GM10266 (cell line): ENCODE measurements around the gene IL27RA.

Experiments
- DNase-seq: peaks from one replicate; pipeline ENCODE4 v3.0.0; 2012; ENCODE audit errors: extremely low spot score
- TF ChIP-seq, protein P1 (sequence below): IDR thresholded peaks from 2 replicates; pipeline ENCODE4 v1.5.1; 2012; ENCODE audit warnings: mild to moderate bottlenecking, low read depth; ENCODE audit not compliant: control insufficient read depth, insufficient read depth; ENCODE audit errors: missing control alignments

IL27RA gene

GRCh38 chr19:14000691-14001375 is 30.7 kb upstream of the IL27RA start:
- TF ChIP-seq, protein P1, sequence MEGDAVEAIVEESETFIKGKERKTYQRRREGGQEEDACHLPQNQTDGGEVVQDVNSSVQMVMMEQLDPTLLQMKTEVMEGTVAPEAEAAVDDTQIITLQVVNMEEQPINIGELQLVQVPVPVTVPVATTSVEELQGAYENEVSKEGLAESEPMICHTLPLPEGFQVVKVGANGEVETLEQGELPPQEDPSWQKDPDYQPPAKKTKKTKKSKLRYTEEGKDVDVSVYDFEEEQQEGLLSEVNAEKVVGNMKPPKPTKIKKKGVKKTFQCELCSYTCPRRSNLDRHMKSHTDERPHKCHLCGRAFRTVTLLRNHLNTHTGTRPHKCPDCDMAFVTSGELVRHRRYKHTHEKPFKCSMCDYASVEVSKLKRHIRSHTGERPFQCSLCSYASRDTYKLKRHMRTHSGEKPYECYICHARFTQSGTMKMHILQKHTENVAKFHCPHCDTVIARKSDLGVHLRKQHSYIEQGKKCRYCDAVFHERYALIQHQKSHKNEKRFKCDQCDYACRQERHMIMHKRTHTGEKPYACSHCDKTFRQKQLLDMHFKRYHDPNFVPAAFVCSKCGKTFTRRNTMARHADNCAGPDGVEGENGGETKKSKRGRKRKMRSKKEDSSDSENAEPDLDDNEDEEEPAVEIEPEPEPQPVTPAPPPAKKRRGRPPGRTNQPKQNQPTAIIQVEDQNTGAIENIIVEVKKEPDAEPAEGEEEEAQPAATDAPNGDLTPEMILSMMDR, result no peak
- no peak for DNase-seq

- peak; percentile 26 for DNase-seq
- TF ChIP-seq, protein P1, result no peak
Observed at GRCh38 chr19:14002571-14003250, 28.9 kb upstream of the IL27RA start.

GRCh38 chr19:14003251-14004055 is 28.1 kb upstream of the IL27RA start:
- TF ChIP-seq, protein P1, result no peak
- DNase-seq, result peak; percentile 39

GRCh38 chr19:14004619-14005348 is 26.8 kb upstream of the IL27RA start:
- TF ChIP-seq, protein P1, result no peak
- peak; percentile 23 for DNase-seq

DNA sequence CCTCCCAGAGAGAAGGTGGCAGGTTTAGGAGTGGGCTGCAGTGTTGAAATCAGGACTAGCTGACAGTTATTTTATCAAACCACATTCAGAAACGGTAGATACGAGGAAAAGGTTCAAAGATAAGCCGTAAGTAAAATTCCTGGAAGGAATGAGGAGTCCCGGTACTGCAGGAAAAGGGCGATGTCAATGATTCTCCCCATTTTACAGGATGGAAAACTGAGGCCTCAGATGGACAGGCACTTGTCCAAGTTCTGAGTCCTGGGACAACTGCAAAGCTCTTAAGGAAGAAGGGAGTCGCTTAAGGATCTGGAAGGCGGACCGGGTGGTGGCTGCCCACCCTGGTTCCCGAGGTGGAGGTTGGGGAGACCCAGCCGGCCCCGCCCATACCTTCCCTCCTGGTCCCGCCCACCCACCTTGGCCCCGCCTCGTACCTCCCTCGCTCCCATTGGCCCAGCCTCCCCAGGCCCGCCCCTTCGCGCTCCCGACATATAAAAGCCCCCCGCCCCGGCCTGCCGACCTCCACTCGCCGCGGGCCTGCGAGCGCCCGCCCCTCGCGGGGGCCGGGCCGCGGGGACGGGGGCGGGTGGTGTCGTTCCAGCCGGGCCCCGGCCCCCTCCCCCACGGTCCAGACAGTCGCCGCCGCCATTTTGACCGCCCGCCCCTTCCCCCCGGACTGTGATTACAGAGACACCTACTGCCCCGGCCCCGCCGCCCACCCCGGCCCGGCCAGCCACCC is 26.0 kb upstream of the IL27RA start:
- TF ChIP-seq, protein P1, result no peak
- DNase-seq, result peak; percentile 90

DNA sequence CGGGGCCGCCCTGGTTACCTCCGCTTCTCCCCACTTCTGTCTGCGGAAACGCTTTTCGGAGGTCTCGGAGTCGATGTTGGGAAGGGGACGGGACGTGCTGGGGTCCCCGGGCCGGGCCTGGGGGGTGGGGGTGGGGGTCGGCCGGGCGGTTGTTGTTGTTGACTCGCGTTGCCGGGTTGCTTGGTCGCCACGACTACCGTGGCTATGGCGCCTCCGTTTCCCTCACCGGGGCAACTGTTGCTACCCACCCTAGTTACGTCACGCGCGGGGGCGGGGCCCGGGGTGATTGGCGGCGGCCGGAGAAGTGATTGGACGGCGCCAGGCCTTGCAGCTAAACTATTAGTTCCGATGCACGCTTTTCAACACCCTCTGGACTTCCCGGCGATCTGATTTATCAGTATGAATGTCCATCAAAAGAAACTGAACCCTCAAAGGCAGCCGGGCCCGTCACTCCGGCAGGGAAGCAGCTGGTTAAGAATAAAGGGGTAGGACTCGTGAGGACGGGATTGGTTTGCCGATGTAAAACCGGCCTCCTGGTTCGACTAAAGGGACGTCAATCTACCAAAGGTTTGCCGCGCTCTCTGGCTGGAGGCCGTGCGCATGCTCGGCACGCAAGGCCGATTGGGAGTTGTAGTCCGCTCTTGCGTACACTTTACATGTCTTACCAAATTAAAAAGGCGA is 25.3 kb upstream of the IL27RA start, which contains the start of gene RFX1:
RFX1 (minus strand) TSS at position 236 of the 681 bp plus-strand sequence. CDS start 12,477 bp downstream, outside the sequence.
- TF ChIP-seq, protein P1, result no peak
- DNase-seq, result peak; percentile 94
